ENCODE data around the gene AHCYL1. TPM values are rescaled to one million over a fixed set of nuclear protein-coding genes. Genes with fewer than 3 reads are reported as not detected.

The AHCYL1 gene
- total RNA-seq, 2 donors from 2014 or later, result 37.4 to 69.3 TPM

GRCh38 chr1:109944541-109944940, 40.0 kb upstream of the AHCYL1 start:
- no peak overlapping the region for H3K4me3 ChIP-seq
- no peak overlapping the region for H3K27ac ChIP-seq
- H3K36me3 ChIP-seq, result no peaks in the 10 kb centered on the region
- no peak for ATAC-seq (ENCODE audit: insufficient number of reproducible peaks, low FRiP score, low read depth)
- DNase-seq (ENCODE audit: low spot score), result no peak
- TF ChIP-seq, protein P1, sequence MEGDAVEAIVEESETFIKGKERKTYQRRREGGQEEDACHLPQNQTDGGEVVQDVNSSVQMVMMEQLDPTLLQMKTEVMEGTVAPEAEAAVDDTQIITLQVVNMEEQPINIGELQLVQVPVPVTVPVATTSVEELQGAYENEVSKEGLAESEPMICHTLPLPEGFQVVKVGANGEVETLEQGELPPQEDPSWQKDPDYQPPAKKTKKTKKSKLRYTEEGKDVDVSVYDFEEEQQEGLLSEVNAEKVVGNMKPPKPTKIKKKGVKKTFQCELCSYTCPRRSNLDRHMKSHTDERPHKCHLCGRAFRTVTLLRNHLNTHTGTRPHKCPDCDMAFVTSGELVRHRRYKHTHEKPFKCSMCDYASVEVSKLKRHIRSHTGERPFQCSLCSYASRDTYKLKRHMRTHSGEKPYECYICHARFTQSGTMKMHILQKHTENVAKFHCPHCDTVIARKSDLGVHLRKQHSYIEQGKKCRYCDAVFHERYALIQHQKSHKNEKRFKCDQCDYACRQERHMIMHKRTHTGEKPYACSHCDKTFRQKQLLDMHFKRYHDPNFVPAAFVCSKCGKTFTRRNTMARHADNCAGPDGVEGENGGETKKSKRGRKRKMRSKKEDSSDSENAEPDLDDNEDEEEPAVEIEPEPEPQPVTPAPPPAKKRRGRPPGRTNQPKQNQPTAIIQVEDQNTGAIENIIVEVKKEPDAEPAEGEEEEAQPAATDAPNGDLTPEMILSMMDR (IDR thresholded peaks at IDR 0.05), result no peak
- no peaks in the 10 kb centered on the region for H3K9me3 ChIP-seq
- no peaks in the 10 kb centered on the region for H3K4me1 ChIP-seq (ENCODE audit: control insufficient read depth in 1 of 2, low read depth in 2 of 2)
- no peaks in the 10 kb centered on the region for H3K27me3 ChIP-seq (replicated peaks; ENCODE audit: insufficient read depth)

- ATAC-seq (ENCODE audit: insufficient number of reproducible peaks, low FRiP score, low read depth) (no peak), DNase-seq (ENCODE audit: low spot score) (no peak)
- Histone ChIP-seq H3K36me3 (no peaks in the 10 kb centered on the region), H3K27ac (no peak overlapping the region), H3K4me3 (no peak overlapping the region), H3K9me3 (no peaks in the 10 kb centered on the region), H3K27me3 (replicated peaks; ENCODE audit: insufficient read depth) (no peaks in the 10 kb centered on the region), H3K4me1 (ENCODE audit: control insufficient read depth in 1 of 2, low read depth in 2 of 2) (no peaks in the 10 kb centered on the region)
- TF ChIP-seq, protein P1 (IDR thresholded peaks at IDR 0.05), result no peak
Measured at GRCh38 chr1:109946511-109946910, 38.1 kb upstream of the AHCYL1 start.

- Histone ChIP-seq H3K4me1 (ENCODE audit: control insufficient read depth in 1 of 2, low read depth in 2 of 2) (no peaks in the 10 kb centered on the region), H3K9me3 (no peaks in the 10 kb centered on the region), H3K27me3 (replicated peaks; ENCODE audit: insufficient read depth) (no peaks in the 10 kb centered on the region), H3K4me3 (no peak overlapping the region), H3K36me3 (no peaks in the 10 kb centered on the region), H3K27ac (no peak overlapping the region)
- TF ChIP-seq, protein P1 (IDR thresholded peaks at IDR 0.05), result no peak
- ATAC-seq (ENCODE audit: insufficient number of reproducible peaks, low FRiP score, low read depth) (no peak), DNase-seq (ENCODE audit: low spot score) (no peak)
Measured at GRCh38 chr1:109947582-109948284, 36.8 kb upstream of the AHCYL1 start.

DNA sequence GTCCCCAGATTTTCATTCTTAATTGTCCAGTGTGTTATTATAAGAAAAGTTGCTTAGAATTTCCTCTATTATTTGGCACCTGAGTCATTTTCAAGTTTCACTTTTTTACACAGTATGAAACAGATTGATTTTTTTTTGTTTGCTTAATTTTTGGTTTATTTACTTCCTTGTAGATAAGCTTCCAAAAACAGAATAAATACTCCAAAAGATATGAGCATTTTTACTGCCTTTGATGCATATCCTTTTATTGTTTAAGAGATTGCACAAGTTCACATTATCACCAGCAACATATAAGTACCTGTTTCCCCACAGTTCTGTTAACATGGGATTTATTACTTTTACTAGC, 36.3 kb upstream of the AHCYL1 start:
- TF ChIP-seq, protein P1 (IDR thresholded peaks at IDR 0.05), result no peak

GRCh38 chr1:109950038-109950437, 34.5 kb upstream of the AHCYL1 start:
- Histone ChIP-seq H3K36me3 (no peaks in the 10 kb centered on the region), H3K27me3 (replicated peaks; ENCODE audit: insufficient read depth) (no peaks in the 10 kb centered on the region), H3K9me3 (no peaks in the 10 kb centered on the region), H3K27ac (no peak overlapping the region), H3K4me1 (ENCODE audit: control insufficient read depth in 1 of 2, low read depth in 2 of 2) (no peaks in the 10 kb centered on the region), H3K4me3 (no peak overlapping the region)
- DNase-seq (ENCODE audit: low spot score) (no peak), ATAC-seq (ENCODE audit: insufficient number of reproducible peaks, low FRiP score, low read depth) (no peak)
- TF ChIP-seq, protein P1 (IDR thresholded peaks at IDR 0.05), result no peak

More for the DNA sequence above, 36.3 kb upstream of the AHCYL1 start:
- ATAC-seq (ENCODE audit: insufficient number of reproducible peaks, low FRiP score, low read depth) (no peak), DNase-seq (ENCODE audit: low spot score) (no peak)
- H3K4me3 ChIP-seq, result no peak overlapping the region
- no peak overlapping the region for H3K27ac ChIP-seq
- H3K36me3 ChIP-seq, result no peaks in the 10 kb centered on the region
- no peaks in the 10 kb centered on the region for H3K27me3 ChIP-seq (replicated peaks; ENCODE audit: insufficient read depth)
- no peaks in the 10 kb centered on the region for H3K9me3 ChIP-seq
- H3K4me1 ChIP-seq (ENCODE audit: control insufficient read depth in 1 of 2, low read depth in 2 of 2), result no peaks in the 10 kb centered on the region
